Measurements from ENCODE around the gene CD200R1. TPM values are rescaled to one million over a fixed set of nuclear protein-coding genes. Genes with fewer than 3 reads are reported as not detected.

CD200R1 gene, protein sequence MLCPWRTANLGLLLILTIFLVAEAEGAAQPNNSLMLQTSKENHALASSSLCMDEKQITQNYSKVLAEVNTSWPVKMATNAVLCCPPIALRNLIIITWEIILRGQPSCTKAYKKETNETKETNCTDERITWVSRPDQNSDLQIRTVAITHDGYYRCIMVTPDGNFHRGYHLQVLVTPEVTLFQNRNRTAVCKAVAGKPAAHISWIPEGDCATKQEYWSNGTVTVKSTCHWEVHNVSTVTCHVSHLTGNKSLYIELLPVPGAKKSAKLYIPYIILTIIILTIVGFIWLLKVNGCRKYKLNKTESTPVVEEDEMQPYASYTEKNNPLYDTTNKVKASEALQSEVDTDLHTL
- 1 to 10 TPM in 3 of 4 donors, under 1 TPM in 1; 0.95 to 1.8 (median 1.1) TPM for total RNA-seq
- 0.14 TPM for polyA plus RNA-seq
- long read RNA-seq, donor 1, partial matches to known transcripts, result 0 of 1 reads
- long read RNA-seq, donor 1, other reads (novel, unspliced or antisense), result 0 of 1 reads
- long read RNA-seq, donor 2, partial matches to known transcripts, result 0 of 1 reads
- long read RNA-seq, donor 2, other reads (novel, unspliced or antisense), result 0 of 1 reads
- long read RNA-seq, donor 3, result 0 reads
- long read RNA-seq, donor 4, result 0 reads

- peak within 1 kb of the TSS; percentile 18 for H3K4me3 ChIP-seq (ENCODE audit: low read length)
- H3K27me3 ChIP-seq (ENCODE audit: control insufficient read depth, insufficient read depth), result no peaks in the 10 kb centered on the region
- H3K4me1 ChIP-seq (ENCODE audit: control insufficient read depth, insufficient read depth, low read length), result no peaks in the 10 kb centered on the region
- H3K27ac ChIP-seq (ENCODE audit: low read length), result no peak within 1 kb of the TSS
- H3K9me3 ChIP-seq (ENCODE audit: control insufficient read depth, low read length), result no peaks in the 10 kb centered on the region
- DNase-seq, result no peak
- intact Hi-C loops (cut with DNase I), result loop anchor here in 2 of 4 donors (5.0 to 10.0 kb wide), 2 partner anchors 240 to 333 kb away; partner anchors contain the start of gene CCDC80 (in 1 of the 2)
- WGBS, result 48% methylated on average over 5 of the region's 5 CpGs
- peak; percentile 33 to 44 for ATAC-seq
Observed at GRCh38 chr3:112974894-112975293, at the start of gene CD200R1. TSS of gene CD200R1 (minus strand) at chr3:112975103. CDS start at chr3:112974857, 246 bp downstream.

GRCh38 chr3:113021471-113021870 is 46.6 kb upstream of the CD200R1 start:
- no peak for ATAC-seq
- no peak for DNase-seq
- 82% methylated on average over 2 of the region's 2 CpGs for WGBS
- no peak overlapping the region for H3K4me3 ChIP-seq (ENCODE audit: low read length)
- H3K27ac ChIP-seq (ENCODE audit: low read length), result no peak overlapping the region
- H3K4me1 ChIP-seq (ENCODE audit: control insufficient read depth, insufficient read depth, low read length), result no peaks in the 10 kb centered on the region
- no peaks in the 10 kb centered on the region for H3K9me3 ChIP-seq (ENCODE audit: control insufficient read depth, low read length)
- intact Hi-C loops (cut with DNase I), result no loop called here
- H3K27me3 ChIP-seq (ENCODE audit: control insufficient read depth, insufficient read depth), result no peaks in the 10 kb centered on the region

GRCh38 chr3:113019182-113020137 is 44.6 kb upstream of the CD200R1 start:
- Histone ChIP-seq H3K4me1 (ENCODE audit: control insufficient read depth, insufficient read depth, low read length) (no peaks in the 10 kb centered on the region), H3K4me3 (ENCODE audit: low read length) (peak overlapping the region; percentile 51), H3K9me3 (ENCODE audit: control insufficient read depth, low read length) (no peaks in the 10 kb centered on the region), H3K27ac (ENCODE audit: low read length) (peak overlapping the region; percentile 65), H3K27me3 (ENCODE audit: control insufficient read depth, insufficient read depth) (no peaks in the 10 kb centered on the region)
- intact Hi-C loops (cut with DNase I), result no loop called here
- ATAC-seq (peak; percentile 99), DNase-seq (peak; percentile 93 to 96 (median 95))
- 3% methylated on average over 63 of the region's 63 CpGs for WGBS

DNA sequence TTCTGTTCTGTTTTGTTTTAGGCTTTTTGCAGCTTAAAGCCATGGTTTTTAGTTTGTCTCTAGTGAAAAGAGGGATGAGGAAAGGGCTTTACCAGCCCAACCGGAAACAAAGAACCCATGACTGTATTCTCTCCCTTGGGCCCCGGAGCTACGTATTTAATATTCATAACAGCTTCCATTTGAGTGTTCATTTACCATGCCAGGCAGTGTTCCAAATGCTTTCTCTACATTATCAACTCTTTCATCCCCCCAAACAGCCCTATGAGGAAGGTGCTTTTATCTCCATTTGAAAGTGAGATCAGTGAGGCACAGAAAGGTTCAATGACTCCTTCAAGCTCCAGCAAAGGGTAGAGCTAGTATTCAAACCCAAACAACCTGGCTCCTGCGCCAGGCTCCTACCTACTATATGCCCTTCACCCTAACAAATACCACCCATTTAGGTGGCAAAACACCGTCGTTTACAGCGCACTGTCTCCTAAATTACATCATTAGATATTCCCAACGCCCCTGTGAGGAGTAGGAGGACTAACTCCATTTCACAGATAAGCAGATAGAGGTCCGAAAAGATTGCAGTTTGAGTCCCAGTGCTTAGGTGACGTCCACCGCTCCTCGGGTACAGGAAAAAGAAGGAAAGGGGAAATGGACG is 43.8 kb upstream of the CD200R1 start:
- Histone ChIP-seq H3K4me3 (ENCODE audit: low read length) (peak overlapping the region; percentile 51), H3K9me3 (ENCODE audit: control insufficient read depth, low read length) (no peaks in the 10 kb centered on the region), H3K27me3 (ENCODE audit: control insufficient read depth, insufficient read depth) (no peaks in the 10 kb centered on the region), H3K27ac (ENCODE audit: low read length) (peak overlapping the region; percentile 65), H3K4me1 (ENCODE audit: control insufficient read depth, insufficient read depth, low read length) (no peaks in the 10 kb centered on the region)
- intact Hi-C loops (cut with DNase I), result no loop called here
- 3% methylated on average over 13 of the region's 13 CpGs for WGBS
- no peak for DNase-seq
- ATAC-seq, result no peak

GRCh38 chr3:113013593-113013992 is 38.7 kb upstream of the CD200R1 start:
- Histone ChIP-seq H3K27ac (ENCODE audit: low read length) (no peak overlapping the region), H3K4me1 (ENCODE audit: control insufficient read depth, insufficient read depth, low read length) (no peaks in the 10 kb centered on the region), H3K9me3 (ENCODE audit: control insufficient read depth, low read length) (no peaks in the 10 kb centered on the region), H3K4me3 (ENCODE audit: low read length) (no peak overlapping the region), H3K27me3 (ENCODE audit: control insufficient read depth, insufficient read depth) (no peaks in the 10 kb centered on the region)
- intact Hi-C loops (cut with DNase I), result no loop called here
- DNase-seq (no peak), ATAC-seq (no peak)

DNA sequence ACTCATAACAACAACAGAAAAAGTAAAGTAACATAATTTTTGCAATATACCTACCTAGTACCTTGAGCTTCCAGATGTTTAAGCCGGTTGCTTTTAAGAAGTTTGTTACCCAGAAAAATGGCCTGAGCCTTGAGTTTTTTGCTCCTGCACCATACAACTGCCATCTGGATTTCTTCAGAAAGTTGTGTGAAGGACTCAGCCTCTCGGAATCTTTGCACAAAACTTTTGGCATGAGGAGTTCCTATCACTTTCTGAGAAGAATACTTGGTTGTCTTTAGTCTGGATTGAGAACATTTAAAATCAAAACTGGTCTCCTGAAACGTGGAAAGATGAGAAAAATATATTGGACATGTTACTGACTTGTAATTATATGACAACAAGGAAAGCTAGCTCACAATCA is 33.2 kb upstream of the CD200R1 start:
- intact Hi-C loops (cut with DNase I), result no loop called here
- no peaks in the 10 kb centered on the region for H3K27me3 ChIP-seq (ENCODE audit: control insufficient read depth, insufficient read depth)
- H3K4me1 ChIP-seq (ENCODE audit: control insufficient read depth, insufficient read depth, low read length), result no peaks in the 10 kb centered on the region
- H3K27ac ChIP-seq (ENCODE audit: low read length), result no peak overlapping the region
- 63% methylated on average over 3 of the region's 3 CpGs for WGBS
- no peak overlapping the region for H3K4me3 ChIP-seq (ENCODE audit: low read length)
- DNase-seq, result no peak
- ATAC-seq, result no peak
- no peaks in the 10 kb centered on the region for H3K9me3 ChIP-seq (ENCODE audit: control insufficient read depth, low read length)

DNA sequence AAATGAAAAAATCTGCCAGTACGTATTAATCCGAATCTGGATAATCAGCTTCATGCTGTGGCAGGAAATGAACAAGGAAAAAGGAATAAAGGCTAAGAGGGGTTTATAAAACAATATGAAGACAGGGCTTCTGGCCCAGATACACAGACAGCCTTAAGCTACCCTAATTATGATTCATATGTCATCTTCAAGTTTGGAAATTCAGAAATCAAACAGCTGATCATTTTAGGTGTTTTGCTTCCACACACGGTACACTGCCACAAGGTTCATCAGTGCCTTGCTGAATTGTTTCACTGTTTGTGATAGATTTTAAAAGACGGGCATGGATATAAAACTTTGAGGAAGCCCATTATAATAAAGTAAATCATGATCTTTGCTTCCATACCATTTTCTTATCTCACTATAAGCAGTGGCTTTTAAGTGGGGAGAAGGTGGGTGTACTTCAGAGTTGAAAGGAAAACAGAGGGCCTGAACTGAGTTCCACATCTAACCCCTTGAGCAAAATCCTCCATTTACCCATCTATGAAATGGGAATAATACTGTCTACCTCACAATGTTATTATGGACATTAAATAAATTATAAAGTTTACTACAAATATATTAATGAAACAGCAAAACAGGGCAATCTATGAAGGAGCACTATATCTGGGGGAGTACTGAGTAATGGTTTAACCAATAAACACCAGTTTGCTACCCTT is 31.6 kb upstream of the CD200R1 start:
- Histone ChIP-seq H3K27ac (ENCODE audit: low read length) (no peak overlapping the region), H3K4me1 (ENCODE audit: control insufficient read depth, insufficient read depth, low read length) (no peaks in the 10 kb centered on the region), H3K4me3 (ENCODE audit: low read length) (no peak overlapping the region), H3K9me3 (ENCODE audit: control insufficient read depth, low read length) (no peaks in the 10 kb centered on the region), H3K27me3 (ENCODE audit: control insufficient read depth, insufficient read depth) (no peaks in the 10 kb centered on the region)
- WGBS, result 82% methylated on average over 4 of the region's 4 CpGs
- DNase-seq, result no peak
- intact Hi-C loops (cut with DNase I), result no loop called here
- ATAC-seq, result no peak

DNA sequence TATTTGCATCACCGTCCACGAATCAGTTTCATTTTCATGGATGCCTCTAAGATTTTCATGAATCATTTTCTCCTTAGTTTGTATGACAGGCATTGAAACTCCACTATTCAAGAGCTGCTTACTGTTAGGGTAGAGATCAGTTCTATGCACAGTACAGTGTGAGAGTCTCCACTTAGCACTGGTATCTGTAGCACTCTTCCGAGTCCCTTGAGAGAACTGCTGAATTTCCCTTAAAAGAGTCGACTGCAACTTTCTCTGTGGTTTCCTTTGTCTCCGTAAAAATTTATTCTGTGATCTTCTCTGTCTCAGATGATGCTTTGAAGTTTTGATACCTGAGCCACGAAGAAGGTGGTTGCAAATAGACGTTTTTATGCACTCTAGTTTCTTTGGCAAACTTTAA is 30.7 kb upstream of the CD200R1 start:
- 81% methylated on average over 7 of the region's 7 CpGs for WGBS
- H3K4me3 ChIP-seq (ENCODE audit: low read length), result no peak overlapping the region
- intact Hi-C loops (cut with DNase I), result no loop called here
- ATAC-seq (no peak), DNase-seq (no peak)
- no peaks in the 10 kb centered on the region for H3K9me3 ChIP-seq (ENCODE audit: control insufficient read depth, low read length)
- no peaks in the 10 kb centered on the region for H3K27me3 ChIP-seq (ENCODE audit: control insufficient read depth, insufficient read depth)
- H3K4me1 ChIP-seq (ENCODE audit: control insufficient read depth, insufficient read depth, low read length), result no peaks in the 10 kb centered on the region
- H3K27ac ChIP-seq (ENCODE audit: low read length), result no peak overlapping the region

DNA sequence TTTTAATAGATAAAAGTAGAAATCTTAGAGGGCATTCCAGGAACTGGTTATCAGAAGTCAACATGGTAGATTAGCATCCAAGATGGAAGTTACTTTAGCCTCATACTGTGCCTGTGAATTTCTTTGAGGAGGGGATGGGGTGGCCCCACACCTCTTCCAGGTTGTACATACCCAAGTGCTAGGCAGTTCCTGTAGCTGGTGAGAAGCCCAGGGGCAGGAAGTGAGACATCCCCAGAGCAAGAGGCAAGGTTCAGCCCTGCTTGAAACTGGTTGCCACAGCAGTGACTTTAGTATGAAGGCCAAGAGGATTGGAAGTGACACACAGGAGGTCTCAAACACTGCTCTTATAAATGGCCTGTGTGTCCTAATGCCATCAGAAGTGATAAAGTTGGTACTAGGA is 27.8 kb upstream of the CD200R1 start:
- Histone ChIP-seq H3K4me1 (ENCODE audit: control insufficient read depth, insufficient read depth, low read length) (no peaks in the 10 kb centered on the region), H3K27me3 (ENCODE audit: control insufficient read depth, insufficient read depth) (no peaks in the 10 kb centered on the region), H3K27ac (ENCODE audit: low read length) (no peak overlapping the region), H3K9me3 (ENCODE audit: control insufficient read depth, low read length) (no peaks in the 10 kb centered on the region), H3K4me3 (ENCODE audit: low read length) (no peak overlapping the region)
- intact Hi-C loops (cut with DNase I), result no loop called here
- DNase-seq, result no peak
- peak; percentile 14 to 40 for ATAC-seq

- H3K27ac ChIP-seq (ENCODE audit: low read length), result no peak overlapping the region
- H3K27me3 ChIP-seq (ENCODE audit: control insufficient read depth, insufficient read depth), result no peaks in the 10 kb centered on the region
- intact Hi-C loops (cut with DNase I), result no loop called here
- ATAC-seq, result no peak
- no peaks in the 10 kb centered on the region for H3K9me3 ChIP-seq (ENCODE audit: control insufficient read depth, low read length)
- H3K4me1 ChIP-seq (ENCODE audit: control insufficient read depth, insufficient read depth, low read length), result no peaks in the 10 kb centered on the region
- H3K4me3 ChIP-seq (ENCODE audit: low read length), result no peak overlapping the region
- DNase-seq, result no peak
Observed at GRCh38 chr3:113002037-113002436, 27.1 kb upstream of the CD200R1 start.

All from right cardiac atrium (tissue), 5 donors.